Gastroesophageal sphincter (tissue), 4 donors: ENCODE measurements around the gene CCDC127. TPM values are rescaled to one million over a fixed set of nuclear protein-coding genes. Genes with fewer than 3 reads are reported as not detected.
"Not testable (repeated sequence)": the region's sequence is repeated elsewhere in the genome, so short reads cannot be mapped to it uniquely, and the experiment has no call there.

Experiments used
- ATAC-seq: fragments of 150-250 bp; one replicate; pipeline ENCODE4 v1.9.1; 2016; ENCODE audit warnings: mild to moderate bottlenecking, moderate library complexity
- H3K27ac ChIP-seq, 4 donors: fragments of 200-600 bp; sonication (generic) in 3 of 4; 1 replicate in 3 of 4; 2 replicates in 1 of 4; pipeline ENCODE4 v1.5.1; 2016 to 2019
- H3K27me3 ChIP-seq: fragments of 200-600 bp; sonication (generic); one replicate; pipeline ENCODE4 v1.5.1; 2019
- H3K36me3 ChIP-seq, 2 donors: fragments of 200-600 bp; sonication (generic); one replicate each; pipeline ENCODE4 v1.5.1; 2019; ENCODE audit warnings: control low read depth in 1 of 2
- H3K4me1 ChIP-seq, 3 donors: fragments of 200-600 bp; sonication (generic); 1 replicate in 2 of 3; 2 replicates in 1 of 3; pipeline ENCODE4 v1.5.1; 2016 to 2019; ENCODE audit warnings: control low read depth in 2 of 3
- H3K4me3 ChIP-seq, 2 donors: fragments of 200-600 bp; sonication (generic); one replicate each; pipeline ENCODE4 v1.5.1; 2019; ENCODE audit warnings: mild to moderate bottlenecking in 1 of 2, moderate library complexity in 1 of 2
- H3K9me3 ChIP-seq, 3 donors: fragments of 200-600 bp; sonication (generic); one replicate each; pipeline ENCODE4 v1.5.1; 2017 to 2019; ENCODE audit warnings: control low read depth in 2 of 3
- CTCF ChIP-seq, 4 experiments: fragments of 200-600 bp in 2 of 4; fragments of 450-650 bp in 2 of 4; sonication (generic) in 1 of 4; IDR thresholded peaks; one replicate each; pipeline ENCODE4 v1.5.1; 2017 to 2019; ENCODE audit warnings: antibody characterized with exemption in 4 of 4, mild to moderate bottlenecking in 2 of 4, moderate library complexity in 2 of 4
- EP300 ChIP-seq: sonication (generic); formaldehyde crosslinking; IDR thresholded peaks from one replicate; pipeline ENCODE4 v1.6.1; 2017; ENCODE audit warnings: antibody characterized with exemption, mild to moderate bottlenecking
- POLR2A ChIP-seq, 2 donors: fragments of 450-650 bp; IDR thresholded peaks; one replicate each; pipeline ENCODE4 v1.6.1; 2017; ENCODE audit warnings: antibody characterized with exemption in 2 of 2, mild to moderate bottlenecking in 2 of 2, moderate library complexity in 1 of 2
- POLR2AphosphoS5 ChIP-seq: sonication (generic); formaldehyde crosslinking; IDR thresholded peaks from one replicate; pipeline ENCODE4 v1.6.1; 2017; ENCODE audit warnings: antibody characterized with exemption
- WGBS, 2 donors: methylation state at CpG; one replicate each; pipeline ENCODE4 v1.1.5; 2018; ENCODE audit warnings: low coverage in 1 of 2; 5-methylcytosine and 5-hydroxymethylcytosine counted together
- total RNA-seq, 4 donors: library from RNA; depleted of rRNA; stranded (reverse); fragments of >200 nt; gene quantifications; one replicate each; pipeline ENCODE4 v1.1.0, GENCODE V29; 2016

The CCDC127 gene
- total RNA-seq, 4 donors from 2014 or later = 6.5 to 11.7 (median 8.2) TPM

GRCh38 chr5:219991-220390, 2.0 kb upstream of the CCDC127 start:
- no peak for ATAC-seq
- H3K9me3 ChIP-seq = no peaks in the 10 kb centered on the region
- no peaks in the 10 kb centered on the region for H3K27me3 ChIP-seq
- H3K4me3 ChIP-seq = peak overlapping the region; percentile 97 to 99
- no peak for TF ChIP-seq POLR2AphosphoS5
- TF ChIP-seq CTCF (IDR thresholded peaks at IDR 0.05) = no peak
- no peak for TF ChIP-seq POLR2A (IDR thresholded peaks at IDR 0.05)
- no peak for TF ChIP-seq EP300
- peaks cover 0 to 57% (median 7%) of the 10 kb centered on the region in 3 donors for H3K4me1 ChIP-seq
- peaks cover 0 to 21% of the 10 kb centered on the region in 2 donors for H3K36me3 ChIP-seq
- WGBS, 2 donors = 35 to 45% methylated on average over 4 of the region's 4 CpGs
- H3K27ac ChIP-seq = peak overlapping the region in 2 of 4 donors; percentile 92 to 94

GRCh38 chr5:219460-219863, 1.5 kb upstream of the CCDC127 start:
- H3K27ac ChIP-seq = peak overlapping the region in 3 of 4 donors; percentile 82 to 94 (median 92)
- H3K36me3 ChIP-seq = peaks cover 0 to 20% of the 10 kb centered on the region in 2 donors
- H3K9me3 ChIP-seq = no peaks in the 10 kb centered on the region
- no peak for ATAC-seq
- WGBS, 2 donors = 6 to 21% methylated on average over 5 to 7 of the region's 9 CpGs
- peaks cover 0 to 59% (median 7%) of the 10 kb centered on the region in 3 donors for H3K4me1 ChIP-seq
- TF ChIP-seq POLR2AphosphoS5 = no peak
- TF ChIP-seq POLR2A (IDR thresholded peaks at IDR 0.05) = no peak
- no peak for TF ChIP-seq CTCF (IDR thresholded peaks at IDR 0.05)
- TF ChIP-seq EP300 = no peak
- no peaks in the 10 kb centered on the region for H3K27me3 ChIP-seq
- H3K4me3 ChIP-seq = peak overlapping the region; percentile 97 to 99

- Histone ChIP-seq H3K27ac (peak overlapping the region; percentile 82 to 94 (median 88)), H3K4me1 (peaks cover 0 to 59% (median 7%) of the 10 kb centered on the region in 3 donors), H3K4me3 (peak overlapping the region; percentile 97 to 99), H3K9me3 (no peaks in the 10 kb centered on the region), H3K36me3 (peaks cover 0 to 18% of the 10 kb centered on the region in 2 donors), H3K27me3 (no peaks in the 10 kb centered on the region)
- TF ChIP-seq CTCF (IDR thresholded peaks at IDR 0.05) (peak in 1 of 4 experiments; percentile 1), POLR2A (IDR thresholded peaks at IDR 0.05) (no peak)
- ATAC-seq = peak; percentile 51
- WGBS, 2 donors = no CpG with 5 or more reads among the region's 73 CpGs
Measured at GRCh38 chr5:218457-219291, 721 bp upstream of the CCDC127 start.

GRCh38 chr5:216076-216475, 1.9 kb downstream of the CCDC127 start:
- WGBS, 2 donors = 93 to 100% methylated on average over 2 to 4 of the region's 10 CpGs
- H3K9me3 ChIP-seq, ATAC-seq, H3K27ac ChIP-seq, H3K4me3 ChIP-seq, H3K27me3 ChIP-seq: not testable (repeated sequence)
- Histone ChIP-seq H3K36me3 (peaks cover 0 to 23% of the 10 kb centered on the region in 2 donors), H3K4me1 (peaks cover 0 to 42% (median 3%) of the 10 kb centered on the region in 3 donors)

- not testable (repeated sequence) for H3K27ac ChIP-seq, ATAC-seq, H3K27me3 ChIP-seq, H3K9me3 ChIP-seq, H3K4me3 ChIP-seq
- peaks cover 0 to 34% (median 0%) of the 10 kb centered on the region in 3 donors for H3K4me1 ChIP-seq
- peaks cover 0 to 23% of the 10 kb centered on the region in 2 donors for H3K36me3 ChIP-seq
- WGBS, 2 donors = 100% methylated on average over 1 of the region's 2 CpGs; no CpG with 5 or more reads in 1 of the 2 donors
Measured at GRCh38 chr5:215256-215655, 2.7 kb downstream of the CCDC127 start.
